IPS-15b (cell line): ENCODE results near the gene GNA14.
"Not testable (repeated sequence)": the region's sequence is repeated elsewhere in the genome, so short reads cannot be mapped to it uniquely, and the experiment has no call there.

Experiments used
- H3K27me3 ChIP-seq: one replicate; pipeline ENCODE4 v1.6.1; 2013; ENCODE audit warnings: low read length; ENCODE audit not compliant: control insufficient read depth, insufficient read depth
- H3K36me3 ChIP-seq: one replicate; pipeline ENCODE4 v1.6.1; 2013; ENCODE audit warnings: low read length; ENCODE audit not compliant: control insufficient read depth, insufficient read depth
- H3K4me1 ChIP-seq: one replicate; pipeline ENCODE4 v1.6.1; 2013; ENCODE audit warnings: mild to moderate bottlenecking, low read length; ENCODE audit not compliant: control insufficient read depth, insufficient read depth
- H3K4me3 ChIP-seq: one replicate; pipeline ENCODE4 v1.5.1; 2013; ENCODE audit warnings: low read depth, low read length
- H3K9ac ChIP-seq: one replicate; pipeline ENCODE4 v1.6.1; 2013; ENCODE audit warnings: low read depth, mild to moderate bottlenecking, low read length
- H3K9me3 ChIP-seq: one replicate; pipeline ENCODE4 v1.6.1; 2013; ENCODE audit warnings: mild to moderate bottlenecking, low read length; ENCODE audit not compliant: control insufficient read depth, insufficient read depth

GNA14 gene

GRCh38 chr9:77399964-77400363 lies 248.2 kb downstream of the GNA14 start:
- Histone ChIP-seq H3K9me3 (no peaks in the 10 kb centered on the region), H3K4me3 (no peak overlapping the region), H3K36me3 (no peaks in the 10 kb centered on the region), H3K27me3 (no peaks in the 10 kb centered on the region), H3K4me1 (no peaks in the 10 kb centered on the region), H3K9ac (no peak overlapping the region)

GRCh38 chr9:77398581-77398980 lies 249.5 kb downstream of the GNA14 start:
- H3K36me3 ChIP-seq, H3K4me1 ChIP-seq, H3K4me3 ChIP-seq, H3K27me3 ChIP-seq, H3K9ac ChIP-seq, H3K9me3 ChIP-seq: not testable (repeated sequence)

- H3K9me3 ChIP-seq = no peaks in the 10 kb centered on the region
- no peak overlapping the region for H3K9ac ChIP-seq
- H3K27me3 ChIP-seq = no peaks in the 10 kb centered on the region
- no peak overlapping the region for H3K4me3 ChIP-seq
- no peaks in the 10 kb centered on the region for H3K4me1 ChIP-seq
- no peaks in the 10 kb centered on the region for H3K36me3 ChIP-seq
Measured at GRCh38 chr9:77392328-77392727, 255.8 kb downstream of the GNA14 start.

GRCh38 chr9:77391834-77392233 lies 256.3 kb downstream of the GNA14 start:
- Histone ChIP-seq H3K36me3 (no peaks in the 10 kb centered on the region), H3K4me1 (no peaks in the 10 kb centered on the region), H3K9me3 (no peaks in the 10 kb centered on the region), H3K4me3 (no peak overlapping the region), H3K9ac (no peak overlapping the region), H3K27me3 (no peaks in the 10 kb centered on the region)

GRCh38 chr9:77386187-77386586 lies 261.9 kb downstream of the GNA14 start:
- no peaks in the 10 kb centered on the region for H3K27me3 ChIP-seq
- H3K9me3 ChIP-seq = no peaks in the 10 kb centered on the region
- H3K4me3 ChIP-seq = no peak overlapping the region
- H3K36me3 ChIP-seq = no peaks in the 10 kb centered on the region
- no peak overlapping the region for H3K9ac ChIP-seq
- no peaks in the 10 kb centered on the region for H3K4me1 ChIP-seq

GRCh38 chr9:77384406-77384805 lies 263.7 kb downstream of the GNA14 start:
- H3K36me3 ChIP-seq = no peaks in the 10 kb centered on the region
- H3K9ac ChIP-seq = no peak overlapping the region
- no peaks in the 10 kb centered on the region for H3K27me3 ChIP-seq
- no peaks in the 10 kb centered on the region for H3K4me1 ChIP-seq
- no peaks in the 10 kb centered on the region for H3K9me3 ChIP-seq
- no peak overlapping the region for H3K4me3 ChIP-seq

- no peaks in the 10 kb centered on the region for H3K4me1 ChIP-seq
- H3K36me3 ChIP-seq = no peaks in the 10 kb centered on the region
- no peak overlapping the region for H3K4me3 ChIP-seq
- H3K9ac ChIP-seq = no peak overlapping the region
- no peaks in the 10 kb centered on the region for H3K27me3 ChIP-seq
- H3K9me3 ChIP-seq = no peaks in the 10 kb centered on the region
Measured at GRCh38 chr9:77375956-77376532, 272.1 kb downstream of the GNA14 start.

GRCh38 chr9:77374266-77374665 lies 273.9 kb downstream of the GNA14 start:
- Histone ChIP-seq H3K9me3 (no peaks in the 10 kb centered on the region), H3K9ac (no peak overlapping the region), H3K27me3 (no peaks in the 10 kb centered on the region), H3K36me3 (no peaks in the 10 kb centered on the region), H3K4me1 (no peaks in the 10 kb centered on the region), H3K4me3 (no peak overlapping the region)
